NCI-H226 (cell line): Measurements from ENCODE around the gene GEMIN4.
"Not testable (repeated sequence)": the region's sequence is repeated elsewhere in the genome, so short reads cannot be mapped to it uniquely, and the experiment has no call there.

Experiments used
- DNase-seq: peaks from one replicate; pipeline ENCODE4 v3.0.0-alpha.2; 2015

GEMIN4 gene

GRCh38 chr17:737561-738113 lies 14.4 kb downstream of the GEMIN4 start:
- no peak for DNase-seq

GRCh38 chr17:733743-734142 lies 18.3 kb downstream of the GEMIN4 start:
- no peak for DNase-seq

- DNase-seq: peak; percentile 26
Measured at GRCh38 chr17:732902-733720, 19.0 kb downstream of the GEMIN4 start.

GRCh38 chr17:732067-732901 lies 19.8 kb downstream of the GEMIN4 start, which contains the start of gene TLCD3A:
TLCD3A (plus strand) TSS chr17:732596; CDS start chr17:732648, 52 bp downstream.
- DNase-seq: peak; percentile 53

GRCh38 chr17:731644-732066 lies 20.4 kb downstream of the GEMIN4 start:
- DNase-seq: no peak

- no peak for DNase-seq
Measured at GRCh38 chr17:728911-729310, 23.2 kb downstream of the GEMIN4 start.

- no peak for DNase-seq
Measured at GRCh38 chr17:726271-726919, 25.7 kb downstream of the GEMIN4 start.

- DNase-seq: no peak
Measured at GRCh38 chr17:725746-726145, 26.3 kb downstream of the GEMIN4 start.

- DNase-seq: no peak
Measured at GRCh38 chr17:725084-725483, 27.0 kb downstream of the GEMIN4 start.

GRCh38 chr17:721540-721937 lies 30.5 kb downstream of the GEMIN4 start:
- DNase-seq: no peak

GRCh38 chr17:720706-721539 lies 31.1 kb downstream of the GEMIN4 start:
- no peak for DNase-seq

- no peak for DNase-seq
Measured at GRCh38 chr17:718075-718474, 34.0 kb downstream of the GEMIN4 start.

GRCh38 chr17:708132-708531 lies 43.9 kb downstream of the GEMIN4 start:
- no peak for DNase-seq

- DNase-seq: no peak
Measured at GRCh38 chr17:705863-706262, 46.2 kb downstream of the GEMIN4 start.

- no peak for DNase-seq
Measured at GRCh38 chr17:705011-705410, 47.1 kb downstream of the GEMIN4 start.

- DNase-seq: no peak
Measured at GRCh38 chr17:704111-704864, 47.8 kb downstream of the GEMIN4 start.

- no peak for DNase-seq
Measured at GRCh38 chr17:703081-703875, 48.8 kb downstream of the GEMIN4 start.

GRCh38 chr17:700504-701094 lies 51.5 kb downstream of the GEMIN4 start:
- DNase-seq: no peak

- DNase-seq: no peak
Measured at GRCh38 chr17:699345-699744, 52.7 kb downstream of the GEMIN4 start.

GRCh38 chr17:698096-698495 lies 54.0 kb downstream of the GEMIN4 start:
- not testable (repeated sequence) for DNase-seq
